Measurements from ENCODE around the gene TLCD1. TPM values are rescaled to one million over a fixed set of nuclear protein-coding genes. Genes with fewer than 3 reads are reported as not detected.
A peak's percentile ranks its signal among the peaks of the same experiment; 100 is the strongest.
"Not testable (repeated sequence)": the region's sequence is repeated elsewhere in the genome, so short reads cannot be mapped to it uniquely, and the experiment has no call there.

The TLCD1 gene
- total and polyA plus RNA-seq, 4 donors = 3.0 to 9.9 (median 6.4) TPM

DNA sequence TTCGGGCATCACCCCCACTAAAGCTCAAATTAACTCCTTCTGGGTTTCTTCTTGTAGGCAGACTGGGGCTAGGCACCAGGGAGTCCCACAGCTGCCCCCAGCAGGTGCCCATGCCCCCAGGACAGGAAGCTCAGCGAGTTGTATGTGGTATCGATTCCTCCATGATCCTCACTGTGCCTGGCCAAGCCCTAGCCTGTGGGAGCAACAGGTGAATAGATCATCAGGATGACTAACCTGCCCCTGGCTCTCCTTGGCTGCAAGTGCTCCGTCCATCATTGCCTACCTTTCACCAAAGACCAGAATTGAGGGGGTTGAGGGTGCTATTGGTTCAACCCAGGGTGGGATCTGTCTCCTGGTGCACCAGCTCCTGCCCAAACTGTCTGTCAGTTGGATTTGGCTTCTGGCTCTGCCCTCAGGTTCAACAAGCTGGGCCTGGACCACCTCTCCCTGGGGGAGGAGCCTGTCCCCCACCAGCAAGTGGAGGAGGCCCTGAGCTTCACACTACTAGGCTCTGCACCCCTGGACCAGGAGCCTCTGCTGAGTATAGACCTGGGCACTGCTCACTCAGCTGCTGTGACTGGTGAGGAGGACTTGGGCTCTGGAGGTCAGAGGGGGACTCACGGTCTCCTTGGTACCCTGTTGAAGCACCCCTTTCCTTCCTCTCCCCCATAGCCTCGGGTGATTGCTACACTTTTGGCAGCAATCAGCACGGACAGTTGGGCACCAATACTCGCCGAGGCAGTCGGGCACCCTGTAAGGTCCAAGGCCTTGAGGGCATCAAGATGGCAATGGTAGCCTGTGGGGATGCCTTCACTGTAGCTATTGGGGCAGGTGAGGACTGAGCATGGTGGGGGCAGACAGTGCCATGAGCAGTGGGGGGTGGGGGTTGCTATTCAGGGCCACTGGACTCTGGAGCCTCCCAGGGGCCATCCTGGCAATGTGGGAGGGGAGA is 14.6 kb upstream of the TLCD1 start:
- H3K27me3 ChIP-seq (ENCODE audit: control insufficient read depth, insufficient read depth, low read length) = no peaks in the 10 kb centered on the region
- peaks cover 26% of the 10 kb centered on the region for H3K36me3 ChIP-seq (ENCODE audit: control insufficient read depth, insufficient read depth, low read length)
- WGBS (ENCODE audit: insufficient coverage) = 88% methylated on average over 9 of the region's 10 CpGs
- H3K27ac ChIP-seq (ENCODE audit: low read depth, low read length) = no peak overlapping the region
- H3K4me3 ChIP-seq (ENCODE audit: low read depth, low read length) = no peak overlapping the region
- DNase-seq (ENCODE audit: low read depth in 4 of 6, low spot score in 6 of 6) = no peak
- H3K9me3 ChIP-seq (ENCODE audit: control insufficient read depth, insufficient read depth, low read length) = no peaks in the 10 kb centered on the region
- peaks cover 43% of the 10 kb centered on the region for H3K4me1 ChIP-seq (ENCODE audit: control insufficient read depth, insufficient read depth, low read length)

GRCh38 chr17:28738680-28739384 is 12.8 kb upstream of the TLCD1 start:
- no peak for DNase-seq (ENCODE audit: low read depth in 4 of 6, low spot score in 6 of 6)
- Histone ChIP-seq H3K27ac (ENCODE audit: low read depth, low read length) (no peak overlapping the region), H3K4me1 (ENCODE audit: control insufficient read depth, insufficient read depth, low read length) (peaks cover 29% of the 10 kb centered on the region), H3K27me3 (ENCODE audit: control insufficient read depth, insufficient read depth, low read length) (no peaks in the 10 kb centered on the region), H3K4me3 (ENCODE audit: low read depth, low read length) (no peak overlapping the region), H3K9me3 (ENCODE audit: control insufficient read depth, insufficient read depth, low read length) (no peaks in the 10 kb centered on the region), H3K36me3 (ENCODE audit: control insufficient read depth, insufficient read depth, low read length) (peaks cover 18% of the 10 kb centered on the region)
- WGBS (ENCODE audit: insufficient coverage) = 91% methylated on average over 8 of the region's 10 CpGs

DNA sequence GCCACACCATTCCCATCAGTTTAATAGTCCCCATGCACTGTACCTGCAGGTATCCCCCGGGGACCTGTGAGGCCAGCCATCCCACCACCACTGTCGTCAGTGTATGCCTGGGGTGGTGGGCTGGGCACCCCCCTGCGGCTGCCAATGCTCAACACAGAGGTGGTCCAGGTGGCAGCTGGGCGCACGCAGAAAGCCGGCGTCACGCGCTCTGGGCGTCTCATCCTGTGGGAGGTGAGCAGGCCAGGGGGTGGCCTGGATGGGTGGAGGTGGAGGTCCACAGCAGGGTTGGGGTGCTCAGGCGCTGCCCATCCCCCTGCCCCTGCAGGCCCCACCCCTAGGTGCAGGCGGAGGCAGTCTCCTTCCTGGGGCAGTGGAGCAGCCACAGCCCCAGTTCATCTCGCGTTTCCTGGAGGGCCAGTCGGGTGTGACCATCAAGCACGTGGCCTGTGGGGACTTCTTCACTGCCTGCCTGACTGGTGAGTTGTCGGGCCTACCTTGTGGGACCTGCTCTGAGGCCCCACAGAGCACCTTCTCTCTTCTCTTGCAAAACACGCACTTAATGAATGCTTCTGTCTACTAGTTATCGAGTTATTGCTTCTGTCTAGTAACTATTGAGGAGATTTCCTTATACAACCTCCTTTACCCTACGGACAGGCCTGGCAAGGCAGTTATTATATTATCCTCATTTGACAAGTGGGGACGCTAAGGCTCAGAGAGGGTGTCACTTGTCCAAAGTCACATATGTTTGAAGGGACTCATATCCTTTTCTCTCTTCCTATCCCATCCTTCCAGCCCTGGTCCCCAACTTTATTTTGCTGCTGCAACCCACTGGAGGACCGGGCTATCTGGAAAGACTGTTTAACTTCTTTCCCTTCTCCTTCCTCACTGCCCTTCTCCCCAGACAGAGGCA is 12.0 kb upstream of the TLCD1 start:
- Histone ChIP-seq H3K4me1 (ENCODE audit: control insufficient read depth, insufficient read depth, low read length) (peaks cover 22% of the 10 kb centered on the region), H3K9me3 (ENCODE audit: control insufficient read depth, insufficient read depth, low read length) (no peaks in the 10 kb centered on the region), H3K27me3 (ENCODE audit: control insufficient read depth, insufficient read depth, low read length) (no peaks in the 10 kb centered on the region), H3K4me3 (ENCODE audit: low read depth, low read length) (no peak overlapping the region), H3K27ac (ENCODE audit: low read depth, low read length) (no peak overlapping the region), H3K36me3 (ENCODE audit: control insufficient read depth, insufficient read depth, low read length) (peaks cover 18% of the 10 kb centered on the region)
- no peak for DNase-seq (ENCODE audit: low read depth in 4 of 6, low spot score in 6 of 6)
- WGBS (ENCODE audit: insufficient coverage) = 89% methylated on average over 16 of the region's 22 CpGs

DNA sequence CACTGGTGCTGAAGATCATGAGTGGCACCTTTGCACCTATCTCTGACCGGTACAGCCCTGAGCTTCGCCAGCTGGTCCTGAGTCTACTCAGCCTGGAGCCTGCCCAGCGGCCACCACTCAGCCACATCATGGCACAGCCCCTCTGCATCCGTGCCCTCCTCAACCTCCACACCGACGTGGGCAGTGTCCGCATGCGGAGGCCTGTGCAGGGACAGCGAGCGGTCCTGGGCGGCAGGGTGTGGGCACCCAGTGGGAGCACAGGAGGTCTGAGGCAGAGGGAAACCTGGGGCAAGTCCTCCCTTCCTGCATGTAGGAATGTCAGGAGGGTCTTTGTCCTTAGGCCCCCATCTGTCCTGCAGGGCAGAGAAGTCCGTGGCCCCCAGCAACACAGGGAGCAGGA is 11.3 kb upstream of the TLCD1 start:
- H3K27ac ChIP-seq (ENCODE audit: low read depth, low read length) = no peak overlapping the region
- no peak overlapping the region for H3K4me3 ChIP-seq (ENCODE audit: low read depth, low read length)
- H3K36me3 ChIP-seq (ENCODE audit: control insufficient read depth, insufficient read depth, low read length) = peaks cover 18% of the 10 kb centered on the region
- DNase-seq (ENCODE audit: low read depth in 4 of 6, low spot score in 6 of 6) = no peak
- H3K9me3 ChIP-seq (ENCODE audit: control insufficient read depth, insufficient read depth, low read length) = no peaks in the 10 kb centered on the region
- no peaks in the 10 kb centered on the region for H3K27me3 ChIP-seq (ENCODE audit: control insufficient read depth, insufficient read depth, low read length)
- 95% methylated on average over 9 of the region's 12 CpGs for WGBS (ENCODE audit: insufficient coverage)
- H3K4me1 ChIP-seq (ENCODE audit: control insufficient read depth, insufficient read depth, low read length) = peaks cover 15% of the 10 kb centered on the region

DNA sequence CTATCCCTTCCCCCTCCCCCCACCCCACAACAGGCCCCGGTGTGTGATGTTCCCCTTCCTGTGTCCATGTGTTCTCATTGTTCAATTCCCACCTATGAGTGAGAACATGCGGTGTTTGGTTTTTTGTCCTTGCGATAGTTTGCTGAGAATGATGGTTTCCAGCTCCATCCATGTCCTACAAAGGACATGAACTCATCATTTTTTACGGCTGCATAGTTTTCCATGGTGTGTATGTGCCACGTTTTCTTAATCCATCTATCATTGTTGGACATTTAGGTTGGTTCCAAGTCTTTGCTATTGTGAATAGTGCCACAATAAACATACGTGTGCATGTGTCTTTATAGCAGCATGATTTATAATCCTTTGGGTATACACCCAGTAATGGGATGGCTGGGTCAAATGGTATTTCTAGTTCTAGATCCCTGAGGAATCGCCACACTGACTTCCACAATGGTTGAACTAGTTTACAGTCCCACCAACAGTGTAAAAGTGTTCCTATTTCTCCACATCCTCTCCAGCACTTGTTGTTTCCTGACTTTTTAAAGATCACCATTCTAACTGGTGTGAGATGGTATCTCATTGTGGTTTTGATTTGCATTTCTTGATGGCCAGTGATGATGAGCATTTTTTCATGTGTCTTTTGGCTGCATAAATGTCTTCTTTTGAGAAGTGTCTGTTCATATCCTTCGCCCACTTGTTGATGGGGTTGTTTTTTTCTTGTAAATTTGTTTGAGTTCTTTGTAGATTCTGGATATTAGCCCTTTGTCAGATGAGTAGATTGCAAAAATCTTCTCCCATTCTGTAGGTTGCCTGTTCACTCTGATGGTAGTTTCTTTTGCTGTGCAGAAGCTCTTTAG is 10.1 kb upstream of the TLCD1 start:
- not testable (repeated sequence) for H3K9me3 ChIP-seq (ENCODE audit: control insufficient read depth, insufficient read depth, low read length); H3K4me1 ChIP-seq (ENCODE audit: control insufficient read depth, insufficient read depth, low read length); DNase-seq (ENCODE audit: low read depth in 4 of 6, low spot score in 6 of 6); H3K4me3 ChIP-seq (ENCODE audit: low read depth, low read length); H3K27me3 ChIP-seq (ENCODE audit: control insufficient read depth, insufficient read depth, low read length); H3K27ac ChIP-seq (ENCODE audit: low read depth, low read length)
- peaks cover 16% of the 10 kb centered on the region for H3K36me3 ChIP-seq (ENCODE audit: control insufficient read depth, insufficient read depth, low read length)
- WGBS (ENCODE audit: insufficient coverage) = no CpG with 5 or more reads among the region's 8 CpGs

DNA sequence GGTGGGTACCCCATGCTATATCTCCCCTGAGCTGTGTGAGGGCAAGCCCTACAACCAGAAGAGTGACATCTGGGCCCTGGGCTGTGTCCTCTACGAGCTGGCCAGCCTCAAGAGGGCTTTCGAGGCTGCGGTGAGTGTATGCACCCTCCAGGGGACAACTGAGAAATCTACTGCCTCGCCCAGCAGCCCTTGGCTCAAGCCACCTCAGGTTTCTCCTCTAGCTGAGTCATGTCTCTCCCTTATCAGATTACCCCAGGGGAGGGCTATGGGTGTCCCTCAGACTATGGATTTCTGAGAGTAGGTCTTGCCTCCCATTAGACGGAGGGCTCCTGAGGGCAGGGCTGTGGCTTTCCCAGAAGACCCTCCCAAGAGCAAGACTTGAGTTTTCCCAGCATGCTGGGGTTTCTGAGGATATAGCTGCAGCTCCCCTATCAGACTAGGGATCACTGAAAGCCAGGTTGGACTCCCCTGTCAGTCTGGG is 9.2 kb upstream of the TLCD1 start:
- 80% methylated on average over 4 of the region's 5 CpGs for whole genome bisulfite sequencing (ENCODE audit: insufficient coverage)
- Histone ChIP-seq H3K27ac (ENCODE audit: low read depth, low read length) (no peak overlapping the region), H3K4me1 (ENCODE audit: control insufficient read depth, insufficient read depth, low read length) (no peaks in the 10 kb centered on the region), H3K36me3 (ENCODE audit: control insufficient read depth, insufficient read depth, low read length) (peaks cover 15% of the 10 kb centered on the region), H3K27me3 (ENCODE audit: control insufficient read depth, insufficient read depth, low read length) (no peaks in the 10 kb centered on the region), H3K4me3 (ENCODE audit: low read depth, low read length) (no peak overlapping the region), H3K9me3 (ENCODE audit: control insufficient read depth, insufficient read depth, low read length) (no peaks in the 10 kb centered on the region)
- DNase-seq (ENCODE audit: low read depth in 4 of 6, low spot score in 6 of 6) = no peak

- peaks cover 15% of the 10 kb centered on the region for H3K36me3 ChIP-seq (ENCODE audit: control insufficient read depth, insufficient read depth, low read length)
- 95% methylated on average over 9 of the region's 10 CpGs for WGBS (ENCODE audit: insufficient coverage)
- no peak overlapping the region for H3K4me3 ChIP-seq (ENCODE audit: low read depth, low read length)
- H3K27me3 ChIP-seq (ENCODE audit: control insufficient read depth, insufficient read depth, low read length) = no peaks in the 10 kb centered on the region
- no peaks in the 10 kb centered on the region for H3K4me1 ChIP-seq (ENCODE audit: control insufficient read depth, insufficient read depth, low read length)
- DNase-seq (ENCODE audit: low read depth in 4 of 6, low spot score in 6 of 6) = no peak
- H3K9me3 ChIP-seq (ENCODE audit: control insufficient read depth, insufficient read depth, low read length) = no peaks in the 10 kb centered on the region
- H3K27ac ChIP-seq (ENCODE audit: low read depth, low read length) = no peak overlapping the region
Observed at GRCh38 chr17:28734712-28735241, 8.7 kb upstream of the TLCD1 start.

- Histone ChIP-seq H3K36me3 (ENCODE audit: control insufficient read depth, insufficient read depth, low read length) (peaks cover 9% of the 10 kb centered on the region), H3K27ac (ENCODE audit: low read depth, low read length) (peak overlapping the region; percentile 33), H3K27me3 (ENCODE audit: control insufficient read depth, insufficient read depth, low read length) (no peaks in the 10 kb centered on the region), H3K4me1 (ENCODE audit: control insufficient read depth, insufficient read depth, low read length) (peaks cover 11% of the 10 kb centered on the region), H3K4me3 (ENCODE audit: low read depth, low read length) (no peak overlapping the region), H3K9me3 (ENCODE audit: control insufficient read depth, insufficient read depth, low read length) (no peaks in the 10 kb centered on the region)
- WGBS (ENCODE audit: insufficient coverage) = no CpG with 5 or more reads among the region's 1 CpG
- no peak for DNase-seq (ENCODE audit: low read depth in 4 of 6, low spot score in 6 of 6)
Observed at GRCh38 chr17:28733346-28733745, 7.3 kb upstream of the TLCD1 start.

Measured in spinal cord (tissue), 10 donors.